ENCODE data around the gene PHTF1.

PHTF1 gene

GRCh38 chr1:113759333-113760101 lies at the start of gene PHTF1:
Gene PHTF1, minus strand, starts transcription at chr1:113759486. Its CDS starts 783 bp downstream, at chr1:113758703.
- H3K4me1 Mint-ChIP-seq: peaks cover 41% of the 10 kb centered on the region
- H3K4me3 Mint-ChIP-seq: peak within 1 kb of the TSS; percentile 90
- no peaks in the 10 kb centered on the region for H3K27me3 Mint-ChIP-seq
- H3K9me3 Mint-ChIP-seq: no peaks in the 10 kb centered on the region
- H3K27ac Mint-ChIP-seq: peak within 1 kb of the TSS; percentile 94
- peaks cover 35% of the 10 kb centered on the region for H3K36me3 Mint-ChIP-seq
- DNase-seq: peak; percentile 65
- CTCF ChIA-PET: interaction anchor here (0.6 to 2.2 kb wide), 5 partner anchors 10 to 39 kb away, joined by 3 to 9 read pairs (median 3); no protein-coding TSS in a partner anchor

GRCh38 chr1:113808450-113809195 lies 49.3 kb upstream of the PHTF1 start:
- Mint-ChIP-seq H3K27ac (peak overlapping the region; percentile 24), H3K9me3 (no peaks in the 10 kb centered on the region), H3K4me3 (peak overlapping the region; percentile 43), H3K36me3 (peaks cover 43% of the 10 kb centered on the region), H3K27me3 (peaks cover 4% of the 10 kb centered on the region), H3K4me1 (peaks cover 53% of the 10 kb centered on the region)
- no peak for DNase-seq
- CTCF ChIA-PET: no interaction called here

- CTCF ChIA-PET: interaction anchor here (0.6 to 0.9 kb wide), 2 partner anchors 20 to 958 kb away, joined by 3 to 5 read pairs; no protein-coding TSS in a partner anchor
- Mint-ChIP-seq H3K27me3 (no peaks in the 10 kb centered on the region), H3K9me3 (peaks cover 3% of the 10 kb centered on the region), H3K27ac (no peak overlapping the region), H3K4me1 (peaks cover 63% of the 10 kb centered on the region), H3K4me3 (no peak overlapping the region), H3K36me3 (peaks cover 56% of the 10 kb centered on the region)
- DNase-seq: no peak
Measured at GRCh38 chr1:113805639-113806038, 46.4 kb upstream of the PHTF1 start.

GRCh38 chr1:113805256-113805531 lies 45.9 kb upstream of the PHTF1 start:
- Mint-ChIP-seq H3K4me3 (no peak overlapping the region), H3K27ac (no peak overlapping the region), H3K9me3 (peaks cover 3% of the 10 kb centered on the region), H3K4me1 (peaks cover 64% of the 10 kb centered on the region), H3K27me3 (no peaks in the 10 kb centered on the region), H3K36me3 (peaks cover 55% of the 10 kb centered on the region)
- no peak for DNase-seq
- CTCF ChIA-PET: interaction anchor here (0.9 kb wide), 1 partner anchor 20 kb away, joined by 5 read pairs; no protein-coding TSS in a partner anchor

GRCh38 chr1:113804421-113805255 lies 45.4 kb upstream of the PHTF1 start:
- peaks cover 52% of the 10 kb centered on the region for H3K36me3 Mint-ChIP-seq
- CTCF ChIA-PET: interaction anchor here (0.8 to 0.9 kb wide), 2 partner anchors 19 to 46 kb away, joined by 3 to 5 read pairs; no protein-coding TSS in a partner anchor
- H3K27me3 Mint-ChIP-seq: no peaks in the 10 kb centered on the region
- peaks cover 59% of the 10 kb centered on the region for H3K4me1 Mint-ChIP-seq
- DNase-seq: no peak
- H3K27ac Mint-ChIP-seq: no peak overlapping the region
- peaks cover 3% of the 10 kb centered on the region for H3K9me3 Mint-ChIP-seq
- H3K4me3 Mint-ChIP-seq: no peak overlapping the region

GRCh38 chr1:113802367-113803007 lies 43.2 kb upstream of the PHTF1 start:
- CTCF ChIA-PET: no interaction called here
- Mint-ChIP-seq H3K27ac (no peak overlapping the region), H3K9me3 (peaks cover 3% of the 10 kb centered on the region), H3K36me3 (peaks cover 47% of the 10 kb centered on the region), H3K4me1 (peaks cover 48% of the 10 kb centered on the region), H3K27me3 (no peaks in the 10 kb centered on the region), H3K4me3 (no peak overlapping the region)
- no peak for DNase-seq

- H3K4me3 Mint-ChIP-seq: no peak overlapping the region
- H3K9me3 Mint-ChIP-seq: peaks cover 3% of the 10 kb centered on the region
- H3K4me1 Mint-ChIP-seq: peaks cover 42% of the 10 kb centered on the region
- H3K27ac Mint-ChIP-seq: no peak overlapping the region
- CTCF ChIA-PET: no interaction called here
- peaks cover 51% of the 10 kb centered on the region for H3K36me3 Mint-ChIP-seq
- DNase-seq: no peak
- no peaks in the 10 kb centered on the region for H3K27me3 Mint-ChIP-seq
Measured at GRCh38 chr1:113800487-113800886, 41.2 kb upstream of the PHTF1 start.

- H3K36me3 Mint-ChIP-seq: peaks cover 51% of the 10 kb centered on the region
- no peak overlapping the region for H3K4me3 Mint-ChIP-seq
- H3K27me3 Mint-ChIP-seq: no peaks in the 10 kb centered on the region
- DNase-seq: no peak
- no peaks in the 10 kb centered on the region for H3K9me3 Mint-ChIP-seq
- peaks cover 39% of the 10 kb centered on the region for H3K4me1 Mint-ChIP-seq
- CTCF ChIA-PET: no interaction called here
- H3K27ac Mint-ChIP-seq: no peak overlapping the region
Measured at GRCh38 chr1:113797472-113797871, 38.2 kb upstream of the PHTF1 start.

- peak overlapping the region; percentile 43 for H3K27ac Mint-ChIP-seq
- H3K4me3 Mint-ChIP-seq: no peak overlapping the region
- H3K36me3 Mint-ChIP-seq: peaks cover 66% of the 10 kb centered on the region
- H3K27me3 Mint-ChIP-seq: no peaks in the 10 kb centered on the region
- no peak for DNase-seq
- CTCF ChIA-PET: no interaction called here
- peaks cover 46% of the 10 kb centered on the region for H3K4me1 Mint-ChIP-seq
- H3K9me3 Mint-ChIP-seq: no peaks in the 10 kb centered on the region
Measured at GRCh38 chr1:113793878-113794834, 34.9 kb upstream of the PHTF1 start.

- H3K27ac Mint-ChIP-seq: peak overlapping the region; percentile 56
- no peak overlapping the region for H3K4me3 Mint-ChIP-seq
- no peak for DNase-seq
- peaks cover 45% of the 10 kb centered on the region for H3K4me1 Mint-ChIP-seq
- CTCF ChIA-PET: interaction anchor here (1.4 kb wide), 1 partner anchor 9 kb away, joined by 5 read pairs; no protein-coding TSS in a partner anchor
- no peaks in the 10 kb centered on the region for H3K27me3 Mint-ChIP-seq
- H3K9me3 Mint-ChIP-seq: no peaks in the 10 kb centered on the region
- H3K36me3 Mint-ChIP-seq: peaks cover 76% of the 10 kb centered on the region
Measured at GRCh38 chr1:113792986-113793385, 33.7 kb upstream of the PHTF1 start.

GRCh38 chr1:113792471-113792870 lies 33.2 kb upstream of the PHTF1 start:
- Mint-ChIP-seq H3K27ac (peak overlapping the region; percentile 84), H3K4me3 (no peak overlapping the region), H3K36me3 (peaks cover 76% of the 10 kb centered on the region), H3K9me3 (no peaks in the 10 kb centered on the region), H3K27me3 (no peaks in the 10 kb centered on the region), H3K4me1 (peaks cover 49% of the 10 kb centered on the region)
- peak; percentile 38 for DNase-seq
- CTCF ChIA-PET: interaction anchor here (1.4 kb wide), 1 partner anchor 9 kb away, joined by 5 read pairs; no protein-coding TSS in a partner anchor

GRCh38 chr1:113788802-113789201 lies 29.5 kb upstream of the PHTF1 start:
- Mint-ChIP-seq H3K36me3 (peaks cover 68% of the 10 kb centered on the region), H3K4me1 (peaks cover 61% of the 10 kb centered on the region), H3K9me3 (no peaks in the 10 kb centered on the region), H3K27me3 (no peaks in the 10 kb centered on the region), H3K4me3 (no peak overlapping the region), H3K27ac (no peak overlapping the region)
- no peak for DNase-seq
- CTCF ChIA-PET: no interaction called here

- Mint-ChIP-seq H3K27ac (no peak overlapping the region), H3K27me3 (no peaks in the 10 kb centered on the region), H3K9me3 (no peaks in the 10 kb centered on the region), H3K4me3 (no peak overlapping the region), H3K36me3 (peaks cover 65% of the 10 kb centered on the region), H3K4me1 (peaks cover 53% of the 10 kb centered on the region)
- no peak for DNase-seq
- CTCF ChIA-PET: no interaction called here
Measured at GRCh38 chr1:113787663-113788062, 28.4 kb upstream of the PHTF1 start.
